Caco-2 (cell line): ENCODE data around the gene STAT3. TPM values are rescaled to one million over a fixed set of nuclear protein-coding genes. Genes with fewer than 3 reads are reported as not detected.

Experiments
- BruUV-seq: library from RNA; stranded (reverse); fragments of 400-500 nt; replicated peaks from 2 replicates; lab custom pipeline; 2021; lab: Mats Ljungman, UMichigan
- CTCF ChIA-PET: fragments of 300-600 bp; sonication (Branson Sonifier 250); formaldehyde crosslinking; loops from one replicate; lab custom pipeline; 2022; ENCODE audit warnings: antibody characterized with exemption; lab: Charles Lee
- POLR2A ChIA-PET: fragments of 300-600 bp; sonication (Branson Sonifier 250); formaldehyde crosslinking; loops from one replicate; lab custom pipeline; 2022; ENCODE audit warnings: antibody characterized with exemption; lab: Charles Lee
- DNase-seq, 2 experiments: peaks; one replicate each; pipeline versions ENCODE4 v3.0.0 to v3.0.0-alpha.2; 2020 to 2022
- H3K27me3 ChIP-seq: replicated peaks from 2 replicates; pipeline ENCODE4 v1.6.0; 2011; ENCODE audit warnings: low read length; ENCODE audit not compliant: control insufficient read depth, insufficient read depth
- H3K36me3 ChIP-seq: 2 replicates; pipeline ENCODE4 v1.5.1; 2011; ENCODE audit warnings: low read length; ENCODE audit not compliant: control insufficient read depth, insufficient read depth
- H3K4me1 ChIP-seq: fragments of 250-450 bp; sonication (Bioruptor Pico); 2 replicates; pipeline ENCODE4 v1.5.1; 2020; ENCODE audit warnings: mild to moderate bottlenecking
- H3K4me3 ChIP-seq: 2 replicates; pipeline ENCODE4 v1.5.1; 2011; ENCODE audit warnings: low read depth, mild to moderate bottlenecking, control low read depth, low read length
- H3K9me3 ChIP-seq: fragments of 250-450 bp; sonication (Bioruptor Pico); 2 replicates; pipeline ENCODE4 v1.5.1; 2020; ENCODE audit warnings: mild to moderate bottlenecking, moderate library complexity
- H3K27ac Mint-ChIP-seq: one replicate; pipeline ENCODE4 v1.8.0; 2022; ENCODE audit warnings: mixed read lengths; ENCODE audit not compliant: unreplicated experiment
- H3K27me3 Mint-ChIP-seq: one replicate; pipeline ENCODE4 v1.8.0; 2022; ENCODE audit warnings: mixed read lengths; ENCODE audit not compliant: insufficient read depth, unreplicated experiment
- H3K36me3 Mint-ChIP-seq: one replicate; pipeline ENCODE4 v1.8.0; 2022; ENCODE audit warnings: mild to moderate bottlenecking, mixed read lengths; ENCODE audit not compliant: insufficient read depth, unreplicated experiment
- H3K4me1 Mint-ChIP-seq: one replicate; pipeline ENCODE4 v1.8.0; 2022; ENCODE audit warnings: low read depth, mixed read lengths; ENCODE audit not compliant: unreplicated experiment
- H3K4me3 Mint-ChIP-seq: one replicate; pipeline ENCODE4 v1.8.0; 2022; ENCODE audit warnings: mild to moderate bottlenecking, moderate library complexity, mixed read lengths; ENCODE audit not compliant: unreplicated experiment
- H3K9me3 Mint-ChIP-seq: one replicate; pipeline ENCODE4 v1.8.0; 2022; ENCODE audit warnings: mixed read lengths; ENCODE audit not compliant: unreplicated experiment
- CTCF ChIP-seq, 2 experiments: fragments of 200-600 bp in 1 of 2; IDR thresholded peaks; 1 replicate in 1 of 2; 2 replicates in 1 of 2; pipeline versions ENCODE4 v1.5.1 to v1.8.0; 2011 to 2022; ENCODE audit warnings: antibody characterized with exemption in 1 of 2, control low read depth in 1 of 2, inconsistent platforms in 1 of 2, low read depth in 1 of 2, low read length in 1 of 2, mild to moderate bottlenecking in 1 of 2, moderate library complexity in 1 of 2; ENCODE audit not compliant: insufficient read depth in 1 of 2, severe bottlenecking in 1 of 2, unreplicated experiment in 1 of 2
- intact Hi-C: fragments of 100-400 bp; cut with micrococcal nuclease; formaldehyde crosslinking; loops from one replicate; pipeline ENCODE4 v1.10.0; 2022; ENCODE audit not compliant: unreplicated experiment
- total RNA-seq: library from RNA; stranded (reverse); gene quantifications from 2 replicates; pipeline ENCODE4 v1.2.3, GENCODE V29; 2022

The STAT3 gene
- total RNA-seq, 1 experiment from 2014 or later, result 73.7 TPM

- Histone ChIP-seq H3K4me1 (peaks cover 19% of the 10 kb centered on the region), H3K9me3 (no peaks in the 10 kb centered on the region), H3K27me3 (no peaks in the 10 kb centered on the region), H3K36me3 (no peaks in the 10 kb centered on the region), H3K4me3 (no peak overlapping the region)
- TF ChIP-seq CTCF (IDR thresholded peaks at IDR 0.05; ENCODE audit: insufficient read depth in 1 of 2, low read depth in 1 of 2, low read length in 1 of 2, severe bottlenecking in 1 of 2, unreplicated experiment in 1 of 2), result peak; percentile 86 to 93
- no TSS peak for BruUV-seq
- intact Hi-C loops, result loop anchor here (1.0 to 2.0 kb wide), 2 partner anchors 83 to 285 kb away; partner anchors contain the start of gene KAT2A
- H3K4me3 Mint-ChIP-seq, result no peak overlapping the region
- H3K27me3 Mint-ChIP-seq, result no peaks in the 10 kb centered on the region
- no peaks in the 10 kb centered on the region for H3K9me3 Mint-ChIP-seq
- ChIA-PET POLR2A (interaction anchor here (0.6 to 1.3 kb wide), 3 partner anchors 17 to 475 kb away, joined by 3 to 5 read pairs (median 4); partner anchors contain the start of genes CAVIN1, ODAD4 and STAT3), CTCF (interaction anchor here (0.7 to 2.2 kb wide), 13 partner anchors 17 to 335 kb away, joined by 3 to 19 read pairs (median 5); partner anchors contain the start of gene STAT3)
- peaks cover 69% of the 10 kb centered on the region for H3K36me3 Mint-ChIP-seq
- H3K27ac Mint-ChIP-seq, result no peak overlapping the region
- peak; percentile 79 to 88 for DNase-seq
- peaks cover 41% of the 10 kb centered on the region for H3K4me1 Mint-ChIP-seq
These were observed 17.8 kb upstream of the STAT3 start for GRCh38 chr17:42405963-42406495.

- CTCF ChIA-PET, result interaction anchor here (0.6 kb wide), 1 partner anchor 17 kb away, joined by 4 read pairs; no protein-coding TSS in a partner anchor
- Histone ChIP-seq H3K4me3 (no peak overlapping the region), H3K9me3 (no peaks in the 10 kb centered on the region), H3K4me1 (peaks cover 27% of the 10 kb centered on the region), H3K36me3 (no peaks in the 10 kb centered on the region), H3K27me3 (no peaks in the 10 kb centered on the region)
- Mint-ChIP-seq H3K9me3 (no peaks in the 10 kb centered on the region), H3K4me3 (no peak overlapping the region), H3K36me3 (peaks cover 61% of the 10 kb centered on the region), H3K27me3 (no peaks in the 10 kb centered on the region), H3K4me1 (peaks cover 44% of the 10 kb centered on the region), H3K27ac (no peak overlapping the region)
- intact Hi-C loops, result no loop called here
- BruUV-seq, result no TSS peak
- DNase-seq, result no peak
- POLR2A ChIA-PET, result no interaction called here
- TF ChIP-seq CTCF (IDR thresholded peaks at IDR 0.05; ENCODE audit: insufficient read depth in 1 of 2, low read depth in 1 of 2, low read length in 1 of 2, severe bottlenecking in 1 of 2, unreplicated experiment in 1 of 2), result no peak
These were observed 16.8 kb upstream of the STAT3 start for GRCh38 chr17:42405076-42405475.

- peaks cover 41% of the 10 kb centered on the region for H3K4me1 Mint-ChIP-seq
- peaks cover 31% of the 10 kb centered on the region for H3K4me1 ChIP-seq
- no peak overlapping the region for H3K27ac Mint-ChIP-seq
These were observed 16.2 kb upstream of the STAT3 start for GRCh38 chr17:42404326-42405055.

More at GRCh38 chr17:42404326-42405055, 16.2 kb upstream of the STAT3 start:
- peaks cover 55% of the 10 kb centered on the region for H3K36me3 Mint-ChIP-seq
- H3K27me3 Mint-ChIP-seq, result no peaks in the 10 kb centered on the region
- Histone ChIP-seq H3K27me3 (no peaks in the 10 kb centered on the region), H3K36me3 (no peaks in the 10 kb centered on the region), H3K4me3 (no peak overlapping the region), H3K9me3 (no peaks in the 10 kb centered on the region)
- no peaks in the 10 kb centered on the region for H3K9me3 Mint-ChIP-seq
- no TSS peak for BruUV-seq
- ChIA-PET CTCF (interaction anchor here (0.6 kb wide), 1 partner anchor 18 kb away, joined by 4 read pairs; no protein-coding TSS in a partner anchor), POLR2A (no interaction called here)
- DNase-seq, result no peak
- intact Hi-C loops, result no loop called here
- no peak overlapping the region for H3K4me3 Mint-ChIP-seq
- TF ChIP-seq CTCF (IDR thresholded peaks at IDR 0.05; ENCODE audit: insufficient read depth in 1 of 2, low read depth in 1 of 2, low read length in 1 of 2, severe bottlenecking in 1 of 2, unreplicated experiment in 1 of 2), result no peak
